HL-60 (cell line): Measurements from ENCODE around the gene CSDE1.

Experiments used
- DNase-seq, 2 experiments: peaks; one replicate each; pipeline ENCODE4 v3.0.0-alpha.2; 2010 to 2020; ENCODE audit warnings: low read depth in 1 of 2, low spot score in 1 of 2
- H3K27ac ChIP-seq: fragments of 250-450 bp; sonication (Bioruptor Pico); replicated peaks from 2 replicates; pipeline ENCODE4 v1.5.1; 2020; ENCODE audit warnings: mild to moderate bottlenecking, moderate library complexity
- H3K27me3 ChIP-seq: fragments of 250-450 bp; sonication (Bioruptor Pico); 2 replicates; pipeline ENCODE4 v1.5.1; 2021; ENCODE audit warnings: mild to moderate bottlenecking, moderate library complexity; ENCODE audit not compliant: insufficient read depth, poor library complexity, severe bottlenecking
- H3K4me3 ChIP-seq: replicated peaks from 2 replicates; pipeline ENCODE4 v1.5.1; 2011; ENCODE audit warnings: mild to moderate bottlenecking, control low read depth, low read length; ENCODE audit not compliant: insufficient read depth
- GABPA ChIP-seq: IDR thresholded peaks from 2 replicates; pipeline ENCODE4 v1.6.1; 2012; ENCODE audit warnings: low read depth
- POLR2AphosphoS5 ChIP-seq: IDR thresholded peaks from 2 replicates; pipeline ENCODE4 v1.6.1; 2012; ENCODE audit warnings: low read depth
- REST ChIP-seq: IDR thresholded peaks from 2 replicates; pipeline ENCODE4 v1.6.1; 2012; ENCODE audit warnings: low read depth; ENCODE audit not compliant: insufficient replicate concordance
- SPI1 ChIP-seq: IDR thresholded peaks from 2 replicates; pipeline ENCODE4 v1.6.1; 2012; ENCODE audit warnings: low read depth, mild to moderate bottlenecking, borderline replicate concordance
- TF ChIP-seq, protein P1 (sequence below): IDR thresholded peaks from one replicate; pipeline ENCODE4 v1.5.1; 2011; ENCODE audit warnings: low read length, control low read depth, inconsistent platforms; ENCODE audit not compliant: insufficient read depth

CSDE1 gene

DNA sequence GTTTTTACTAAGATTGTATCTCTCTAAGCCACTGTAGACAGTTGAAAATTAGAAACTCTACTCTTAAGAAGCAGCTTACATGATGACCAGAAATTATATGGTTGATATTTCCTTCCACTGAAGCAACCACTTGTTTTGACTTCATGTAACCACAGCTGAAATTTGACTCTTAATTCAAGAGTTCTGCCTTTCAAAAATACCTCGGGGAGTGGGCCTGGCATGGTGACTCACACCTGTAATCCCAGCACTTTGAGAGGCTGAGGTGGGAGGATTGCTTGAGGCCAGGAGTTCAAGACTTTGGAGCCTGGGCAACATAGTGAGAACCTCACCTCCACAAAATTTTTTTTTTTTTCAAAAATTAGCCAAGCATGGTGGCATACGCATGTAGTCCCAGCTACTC, 66.7 kb downstream of the CSDE1 start:
- Histone ChIP-seq H3K27me3 (no peaks in the 10 kb centered on the region), H3K27ac (no peak overlapping the region), H3K4me3 (no peak overlapping the region)
- TF ChIP-seq, protein P1, sequence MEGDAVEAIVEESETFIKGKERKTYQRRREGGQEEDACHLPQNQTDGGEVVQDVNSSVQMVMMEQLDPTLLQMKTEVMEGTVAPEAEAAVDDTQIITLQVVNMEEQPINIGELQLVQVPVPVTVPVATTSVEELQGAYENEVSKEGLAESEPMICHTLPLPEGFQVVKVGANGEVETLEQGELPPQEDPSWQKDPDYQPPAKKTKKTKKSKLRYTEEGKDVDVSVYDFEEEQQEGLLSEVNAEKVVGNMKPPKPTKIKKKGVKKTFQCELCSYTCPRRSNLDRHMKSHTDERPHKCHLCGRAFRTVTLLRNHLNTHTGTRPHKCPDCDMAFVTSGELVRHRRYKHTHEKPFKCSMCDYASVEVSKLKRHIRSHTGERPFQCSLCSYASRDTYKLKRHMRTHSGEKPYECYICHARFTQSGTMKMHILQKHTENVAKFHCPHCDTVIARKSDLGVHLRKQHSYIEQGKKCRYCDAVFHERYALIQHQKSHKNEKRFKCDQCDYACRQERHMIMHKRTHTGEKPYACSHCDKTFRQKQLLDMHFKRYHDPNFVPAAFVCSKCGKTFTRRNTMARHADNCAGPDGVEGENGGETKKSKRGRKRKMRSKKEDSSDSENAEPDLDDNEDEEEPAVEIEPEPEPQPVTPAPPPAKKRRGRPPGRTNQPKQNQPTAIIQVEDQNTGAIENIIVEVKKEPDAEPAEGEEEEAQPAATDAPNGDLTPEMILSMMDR, result no peak
- TF ChIP-seq POLR2AphosphoS5 (no peak), SPI1 (no peak), GABPA (no peak), REST (no peak)
- no peak for DNase-seq

GRCh38 chr1:114690148-114690547, 67.6 kb downstream of the CSDE1 start:
- DNase-seq, result no peak
- no peaks in the 10 kb centered on the region for H3K27me3 ChIP-seq
- TF ChIP-seq, protein P1, result no peak
- TF ChIP-seq GABPA (no peak), REST (no peak), SPI1 (no peak), POLR2AphosphoS5 (no peak)
- H3K4me3 ChIP-seq, result no peak overlapping the region
- no peak overlapping the region for H3K27ac ChIP-seq

- H3K4me3 ChIP-seq, result no peak overlapping the region
- TF ChIP-seq, protein P1, result no peak
- TF ChIP-seq REST, result no peak
- no peak for TF ChIP-seq SPI1
- no peak for TF ChIP-seq GABPA
- TF ChIP-seq POLR2AphosphoS5, result no peak
These were observed 69.3 kb downstream of the CSDE1 start for GRCh38 chr1:114688526-114688925.

More at GRCh38 chr1:114688526-114688925, 69.3 kb downstream of the CSDE1 start:
- no peaks in the 10 kb centered on the region for H3K27me3 ChIP-seq
- no peak overlapping the region for H3K27ac ChIP-seq
- DNase-seq, result no peak
